GM12865 (cell line): Measurements from ENCODE around the gene DDX50.
"Not testable (repeated sequence)": the region's sequence is repeated elsewhere in the genome, so short reads cannot be mapped to it uniquely, and the experiment has no call there.

Source experiments
- DNase-seq: peaks from one replicate; pipeline ENCODE4 v3.0.0; 2010; ENCODE audit warnings: low read depth
- H3K4me3 ChIP-seq: 2 replicates; pipeline ENCODE4 v1.5.1; 2011; ENCODE audit warnings: mild to moderate bottlenecking, low read depth, low read length, control low read depth
- CTCF ChIP-seq: IDR thresholded peaks from 2 replicates; pipeline ENCODE4 v1.5.1; 2011; ENCODE audit warnings: low read length, control low read depth, low read depth, inconsistent platforms; ENCODE audit not compliant: insufficient read depth; ENCODE audit errors: missing control alignments

DDX50 gene

GRCh38 chr10:68901105-68901927 lies at the start of gene DDX50:
Gene DDX50, plus strand, starts transcription at chr10:68901315. Its CDS starts 70 bp downstream, at chr10:68901385.
- H3K4me3 ChIP-seq, result peak within 1 kb of the TSS; percentile 67
- no peak for TF ChIP-seq CTCF
- DNase-seq, result peak; percentile 99

GRCh38 chr10:68856352-68856751 lies 44.8 kb upstream of the DDX50 start:
- no peak for DNase-seq
- TF ChIP-seq CTCF, result no peak
- H3K4me3 ChIP-seq, result no peak overlapping the region

- H3K4me3 ChIP-seq, result no peak overlapping the region
- no peak for DNase-seq
- no peak for TF ChIP-seq CTCF
These were observed 44.1 kb upstream of the DDX50 start for GRCh38 chr10:68857005-68857404.

- H3K4me3 ChIP-seq, result no peak overlapping the region
- TF ChIP-seq CTCF, result no peak
- no peak for DNase-seq
These were observed 39.9 kb upstream of the DDX50 start for GRCh38 chr10:68861253-68861652.

GRCh38 chr10:68864611-68865010 lies 36.5 kb upstream of the DDX50 start:
- TF ChIP-seq CTCF, result no peak
- DNase-seq, result no peak
- H3K4me3 ChIP-seq, result no peak overlapping the region

- not testable (repeated sequence) for DNase-seq, H3K4me3 ChIP-seq
These were observed 32.9 kb upstream of the DDX50 start for GRCh38 chr10:68868173-68868572.

- TF ChIP-seq CTCF, result no peak
- no peak for DNase-seq
- no peak overlapping the region for H3K4me3 ChIP-seq
These were observed 31.5 kb upstream of the DDX50 start for GRCh38 chr10:68869623-68870022.
